Vagina (tissue), 2 donors: ENCODE data around the gene RASGRP3.

Experiments
- CTCF ChIP-seq, 3 experiments: fragments of 450-650 bp in 2 of 3; fragments of 200-600 bp in 1 of 3; sonication (generic) in 1 of 3; IDR thresholded peaks; one replicate each; pipeline ENCODE4 v1.5.1; 2017 to 2019; ENCODE audit warnings: antibody characterized with exemption in 3 of 3, mild to moderate bottlenecking in 2 of 3, moderate library complexity in 2 of 3
- POLR2A ChIP-seq, 2 donors: fragments of 450-650 bp; IDR thresholded peaks; one replicate each; pipeline ENCODE4 v1.6.1; 2017; ENCODE audit warnings: antibody characterized with exemption in 2 of 2, mild to moderate bottlenecking in 2 of 2, moderate library complexity in 2 of 2

GRCh38 chr2:33607905-33608304 lies 131.5 kb downstream of the RASGRP3 start:
- TF ChIP-seq CTCF (IDR thresholded peaks at IDR 0.05) = no peak
- no peak for TF ChIP-seq POLR2A (IDR thresholded peaks at IDR 0.05)
